Liver (tissue), 3 donors: ENCODE data around the gene COL27A1.

Experiments
- ATF3 ChIP-seq: IDR thresholded peaks from 2 replicates; pipeline ENCODE4 v1.6.1; 2016; ENCODE audit warnings: antibody characterized with exemption
- CTCF ChIP-seq: fragments of 150-350 bp; IDR thresholded peaks from 2 replicates; pipeline ENCODE4 v1.5.1; 2017; ENCODE audit warnings: improper control_type of control experiment, low read depth, low read length; ENCODE audit not compliant: missing input control
- EGR1 ChIP-seq, 2 donors: IDR thresholded peaks; 2 replicates each; pipeline ENCODE4 v1.6.1; 2016 to 2018; ENCODE audit warnings: antibody characterized with exemption in 2 of 2, low read depth in 2 of 2
- FOXA1 ChIP-seq: IDR thresholded peaks from 2 replicates; pipeline ENCODE4 v1.6.1; 2016; ENCODE audit warnings: antibody characterized with exemption
- JUND ChIP-seq, 2 donors: IDR thresholded peaks; 2 replicates each; pipeline ENCODE4 v1.6.1; 2016; ENCODE audit warnings: antibody characterized with exemption in 2 of 2
- MAX ChIP-seq: IDR thresholded peaks from 2 replicates; pipeline ENCODE4 v1.6.1; 2016; ENCODE audit warnings: antibody characterized with exemption
- RAD21 ChIP-seq, 2 donors: IDR thresholded peaks; 2 replicates each; pipeline ENCODE4 v1.6.1; 2016; ENCODE audit warnings: antibody characterized with exemption in 2 of 2, mild to moderate bottlenecking in 2 of 2
- REST ChIP-seq: IDR thresholded peaks from 2 replicates; pipeline ENCODE4 v1.6.1; 2016; ENCODE audit warnings: antibody characterized with exemption, mild to moderate bottlenecking
- RXRA ChIP-seq, 2 donors: IDR thresholded peaks; 2 replicates each; pipeline ENCODE4 v1.6.1; 2017 to 2018; ENCODE audit warnings: antibody characterized with exemption in 2 of 2, mild to moderate bottlenecking in 1 of 2
- SP1 ChIP-seq: IDR thresholded peaks from 2 replicates; pipeline ENCODE4 v1.6.1; 2018; ENCODE audit warnings: antibody characterized with exemption, mild to moderate bottlenecking
- TAF1 ChIP-seq: conservative IDR thresholded peaks from 2 replicates; pipeline ENCODE4 v1.6.1; 2016; ENCODE audit warnings: antibody characterized with exemption, mild to moderate bottlenecking
- ZBTB33 ChIP-seq: IDR thresholded peaks from 2 replicates; pipeline ENCODE4 v1.6.1; 2016; ENCODE audit warnings: antibody characterized with exemption
- donor health status: healthy.
- donor health status: healthy.

- TF ChIP-seq CTCF (peak; percentile 14), RAD21 (IDR thresholded peaks at IDR 0.05) (peak; percentile 62 to 70), RXRA (IDR thresholded peaks at IDR 0.05) (peak; percentile 56 to 78), REST (peak; percentile 79), EGR1 (IDR thresholded peaks at IDR 0.05; ENCODE audit: low read depth in 2 of 2) (peak in 1 of 2 donors; percentile 4), FOXA1 (peak; percentile 95), JUND (IDR thresholded peaks at IDR 0.05) (peak; percentile 27 to 86), MAX (no peak), TAF1 (no peak), ATF3 (peak; percentile 69), ZBTB33 (no peak), SP1 (peak; percentile 84)
Measured at GRCh38 chr9:114238472-114238871, 83.1 kb downstream of the COL27A1 start.
